Measurements from ENCODE around the gene LDHA.

Gene LDHA

GRCh38 chr11:18427240-18427639 is 32.9 kb downstream of the LDHA start:
- no peak overlapping the region for H3K27ac ChIP-seq (ENCODE audit: low read depth, low read length, severe bottlenecking)
- H3K36me3 ChIP-seq (ENCODE audit: control insufficient read depth, insufficient read depth, low read length): no peaks in the 10 kb centered on the region
- 90 to 94% methylated on average over 2 of the region's 4 CpGs for WGBS, 2 experiments (ENCODE audit: insufficient coverage in 2 of 2)
- H3K9me3 ChIP-seq (ENCODE audit: control insufficient read depth, low read length): no peaks in the 10 kb centered on the region
- H3K4me1 ChIP-seq (ENCODE audit: control insufficient read depth, insufficient read depth, low read length, poor library complexity, severe bottlenecking): no peaks in the 10 kb centered on the region
- H3K4me3 ChIP-seq (ENCODE audit: extremely low read depth, insufficient read depth, low read length, poor library complexity, severe bottlenecking): no peak overlapping the region

- H3K9me3 ChIP-seq (ENCODE audit: control insufficient read depth, low read length): no peaks in the 10 kb centered on the region
- H3K27ac ChIP-seq (ENCODE audit: low read depth, low read length, severe bottlenecking): no peak overlapping the region
- H3K4me3 ChIP-seq (ENCODE audit: extremely low read depth, insufficient read depth, low read length, poor library complexity, severe bottlenecking): no peak overlapping the region
- WGBS, 2 experiments (ENCODE audit: insufficient coverage in 2 of 2): 100% methylated on average over 4 of the region's 5 CpGs
- H3K4me1 ChIP-seq (ENCODE audit: control insufficient read depth, insufficient read depth, low read length, poor library complexity, severe bottlenecking): no peaks in the 10 kb centered on the region
- no peaks in the 10 kb centered on the region for H3K36me3 ChIP-seq (ENCODE audit: control insufficient read depth, insufficient read depth, low read length)
Observed at GRCh38 chr11:18429332-18429731, 35.0 kb downstream of the LDHA start.

DNA sequence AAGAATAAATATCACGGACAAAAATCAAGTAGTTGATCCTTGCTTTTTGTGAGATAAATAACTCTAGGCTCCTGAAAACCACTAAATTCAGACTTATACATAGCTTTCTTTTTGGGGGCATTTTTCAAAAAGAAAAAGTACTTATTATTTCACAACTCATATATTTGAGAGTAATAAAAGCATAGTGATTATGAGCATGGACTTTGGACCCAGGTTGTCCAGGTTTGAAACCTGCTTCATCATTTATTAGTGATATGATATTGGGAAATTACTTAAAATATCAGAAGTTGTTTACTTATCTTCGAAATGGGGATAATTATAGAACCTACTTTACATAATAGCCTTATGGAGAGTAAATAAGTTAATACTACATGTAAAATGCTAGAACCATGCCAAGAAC is 44.3 kb downstream of the LDHA start:
- WGBS, 2 experiments (ENCODE audit: insufficient coverage in 2 of 2): no CpG with 5 or more reads among the region's 2 CpGs
- H3K36me3 ChIP-seq (ENCODE audit: control insufficient read depth, insufficient read depth, low read length): no peaks in the 10 kb centered on the region

GRCh38 chr11:18449251-18449650 is 54.9 kb downstream of the LDHA start:
- Histone ChIP-seq H3K4me1 (ENCODE audit: control insufficient read depth, insufficient read depth, low read length, poor library complexity, severe bottlenecking) (no peaks in the 10 kb centered on the region), H3K4me3 (ENCODE audit: extremely low read depth, insufficient read depth, low read length, poor library complexity, severe bottlenecking) (no peak overlapping the region), H3K27ac (ENCODE audit: low read depth, low read length, severe bottlenecking) (no peak overlapping the region), H3K36me3 (ENCODE audit: control insufficient read depth, insufficient read depth, low read length) (no peaks in the 10 kb centered on the region), H3K9me3 (ENCODE audit: control insufficient read depth, low read length) (no peaks in the 10 kb centered on the region)
- 87 to 100% methylated on average over 2 of the region's 3 CpGs for WGBS, 2 experiments (ENCODE audit: insufficient coverage in 2 of 2)

More for the DNA sequence above, 44.3 kb downstream of the LDHA start:
- Histone ChIP-seq H3K4me1 (ENCODE audit: control insufficient read depth, insufficient read depth, low read length, poor library complexity, severe bottlenecking) (no peaks in the 10 kb centered on the region), H3K9me3 (ENCODE audit: control insufficient read depth, low read length) (no peaks in the 10 kb centered on the region), H3K27ac (ENCODE audit: low read depth, low read length, severe bottlenecking) (no peak overlapping the region), H3K4me3 (ENCODE audit: extremely low read depth, insufficient read depth, low read length, poor library complexity, severe bottlenecking) (no peak overlapping the region)

GRCh38 chr11:18452927-18453326 is 58.6 kb downstream of the LDHA start:
- Histone ChIP-seq H3K4me3 (ENCODE audit: extremely low read depth, insufficient read depth, low read length, poor library complexity, severe bottlenecking) (no peak overlapping the region), H3K36me3 (ENCODE audit: control insufficient read depth, insufficient read depth, low read length) (no peaks in the 10 kb centered on the region), H3K4me1 (ENCODE audit: control insufficient read depth, insufficient read depth, low read length, poor library complexity, severe bottlenecking) (no peaks in the 10 kb centered on the region), H3K9me3 (ENCODE audit: control insufficient read depth, low read length) (no peaks in the 10 kb centered on the region), H3K27ac (ENCODE audit: low read depth, low read length, severe bottlenecking) (no peak overlapping the region)
- WGBS, 2 experiments (ENCODE audit: insufficient coverage in 2 of 2): 79 to 92% methylated on average over 1 to 2 of the region's 2 CpGs

DNA sequence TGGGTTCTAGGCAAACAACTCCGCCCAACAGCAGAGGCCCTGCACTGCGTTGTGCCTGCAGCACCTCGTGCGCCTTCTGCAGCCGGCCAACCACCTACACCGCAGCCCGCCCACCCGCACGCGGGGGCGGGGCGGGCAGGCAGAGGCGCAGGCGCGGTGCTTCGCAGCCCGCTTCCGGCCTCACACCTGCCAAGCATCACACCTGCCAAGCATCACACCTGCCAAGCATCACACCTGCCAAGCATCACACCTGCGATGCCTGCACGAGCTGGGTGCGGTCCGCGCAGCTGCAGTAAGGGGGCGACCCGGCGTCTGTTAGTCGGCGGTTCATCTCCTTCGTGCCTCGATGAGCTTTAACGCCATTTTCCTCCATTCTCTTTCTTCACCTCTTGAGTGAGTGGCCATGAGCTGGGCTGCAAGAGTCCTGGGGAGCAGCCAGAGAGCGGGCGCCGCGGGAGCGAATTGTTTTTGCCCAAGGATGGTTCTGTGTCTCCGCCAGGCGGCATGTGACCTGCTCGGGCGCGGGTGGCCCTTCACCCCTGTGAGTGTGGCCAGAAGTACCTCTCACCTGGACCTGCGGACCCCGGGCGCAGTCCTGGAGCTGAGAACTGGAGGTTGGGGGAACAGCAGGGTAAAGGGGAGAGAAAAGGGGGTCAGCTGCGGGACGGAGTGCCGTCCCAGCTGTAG is 61.5 kb downstream of the LDHA start, which contains the start of gene LDHAL6A:
TSS of gene LDHAL6A (plus strand) at position 171 of the 687 bp plus-strand sequence. CDS start 825 bp downstream, outside the sequence.
- H3K36me3 ChIP-seq (ENCODE audit: control insufficient read depth, insufficient read depth, low read length): no peaks in the 10 kb centered on the region
- H3K4me3 ChIP-seq (ENCODE audit: extremely low read depth, insufficient read depth, low read length, poor library complexity, severe bottlenecking): no peak within 1 kb of the TSS
- no peaks in the 10 kb centered on the region for H3K4me1 ChIP-seq (ENCODE audit: control insufficient read depth, insufficient read depth, low read length, poor library complexity, severe bottlenecking)
- WGBS, 2 experiments (ENCODE audit: insufficient coverage in 2 of 2): 96 to 97% methylated on average over 24 to 33 of the region's 47 CpGs
- no peak within 1 kb of the TSS for H3K27ac ChIP-seq (ENCODE audit: low read depth, low read length, severe bottlenecking)
- no peaks in the 10 kb centered on the region for H3K9me3 ChIP-seq (ENCODE audit: control insufficient read depth, low read length)

GRCh38 chr11:18457450-18457849 is 63.1 kb downstream of the LDHA start:
- Histone ChIP-seq H3K27ac (ENCODE audit: low read depth, low read length, severe bottlenecking) (no peak overlapping the region), H3K4me3 (ENCODE audit: extremely low read depth, insufficient read depth, low read length, poor library complexity, severe bottlenecking) (no peak overlapping the region), H3K36me3 (ENCODE audit: control insufficient read depth, insufficient read depth, low read length) (no peaks in the 10 kb centered on the region), H3K4me1 (ENCODE audit: control insufficient read depth, insufficient read depth, low read length, poor library complexity, severe bottlenecking) (no peaks in the 10 kb centered on the region), H3K9me3 (ENCODE audit: control insufficient read depth, low read length) (no peaks in the 10 kb centered on the region)
- WGBS, 2 experiments (ENCODE audit: insufficient coverage in 2 of 2): 50 to 79% methylated on average over 2 of the region's 3 CpGs
